HG03378 (cell line): ENCODE results near the gene CCNL2.
"Not testable (repeated sequence)": the region's sequence is repeated elsewhere in the genome, so short reads cannot be mapped to it uniquely, and the experiment has no call there.

Experiments
- ATAC-seq: cut with Tn5 transposase; IDR thresholded peaks from one replicate; pipeline ENCODE4 v1.9.1; 2021; ENCODE audit warnings: mild to moderate bottlenecking, moderate library complexity; ENCODE audit not compliant: unreplicated experiment

The CCNL2 gene

GRCh38 chr1:1401457-1402010 is 2.4 kb upstream of the CCNL2 start:
- no peak for ATAC-seq

- no peak for ATAC-seq
Measured at GRCh38 chr1:1400576-1401456, 1.7 kb upstream of the CCNL2 start.

- no peak for ATAC-seq
Measured at GRCh38 chr1:1399872-1400575, 889 bp upstream of the CCNL2 start.

- ATAC-seq = peak; percentile 17
Measured at GRCh38 chr1:1398677-1399186, 403 bp downstream of the CCNL2 start.

- ATAC-seq = no peak
Measured at GRCh38 chr1:1397839-1398523, 1.2 kb downstream of the CCNL2 start.

- ATAC-seq = no peak
Measured at GRCh38 chr1:1395166-1395565, 4.0 kb downstream of the CCNL2 start.

- no peak for ATAC-seq
Measured at GRCh38 chr1:1394116-1394515, 5.0 kb downstream of the CCNL2 start.

- ATAC-seq = no peak
Measured at GRCh38 chr1:1393428-1393827, 5.7 kb downstream of the CCNL2 start.

- ATAC-seq = no peak
Measured at GRCh38 chr1:1393014-1393413, 6.1 kb downstream of the CCNL2 start.

- no peak for ATAC-seq
Measured at GRCh38 chr1:1391225-1391624, 7.9 kb downstream of the CCNL2 start.

- ATAC-seq = no peak
Measured at GRCh38 chr1:1390675-1391074, 8.5 kb downstream of the CCNL2 start.

- ATAC-seq = no peak
Measured at GRCh38 chr1:1388078-1388472, 11.1 kb downstream of the CCNL2 start.

- ATAC-seq = no peak
Measured at GRCh38 chr1:1387098-1388077, 11.7 kb downstream of the CCNL2 start.

- ATAC-seq = no peak
Measured at GRCh38 chr1:1385931-1386330, 13.2 kb downstream of the CCNL2 start.

GRCh38 chr1:1385339-1385738 is 13.8 kb downstream of the CCNL2 start:
- ATAC-seq = not testable (repeated sequence)

GRCh38 chr1:1381294-1381693 is 17.8 kb downstream of the CCNL2 start:
- no peak for ATAC-seq

- ATAC-seq = no peak
Measured at GRCh38 chr1:1380860-1381259, 18.3 kb downstream of the CCNL2 start.

GRCh38 chr1:1377540-1378205 is 21.5 kb downstream of the CCNL2 start:
- no peak for ATAC-seq

- ATAC-seq = no peak
Measured at GRCh38 chr1:1376551-1377226, 22.4 kb downstream of the CCNL2 start.
